Measurements from ENCODE around the gene UNC80.

DNA sequence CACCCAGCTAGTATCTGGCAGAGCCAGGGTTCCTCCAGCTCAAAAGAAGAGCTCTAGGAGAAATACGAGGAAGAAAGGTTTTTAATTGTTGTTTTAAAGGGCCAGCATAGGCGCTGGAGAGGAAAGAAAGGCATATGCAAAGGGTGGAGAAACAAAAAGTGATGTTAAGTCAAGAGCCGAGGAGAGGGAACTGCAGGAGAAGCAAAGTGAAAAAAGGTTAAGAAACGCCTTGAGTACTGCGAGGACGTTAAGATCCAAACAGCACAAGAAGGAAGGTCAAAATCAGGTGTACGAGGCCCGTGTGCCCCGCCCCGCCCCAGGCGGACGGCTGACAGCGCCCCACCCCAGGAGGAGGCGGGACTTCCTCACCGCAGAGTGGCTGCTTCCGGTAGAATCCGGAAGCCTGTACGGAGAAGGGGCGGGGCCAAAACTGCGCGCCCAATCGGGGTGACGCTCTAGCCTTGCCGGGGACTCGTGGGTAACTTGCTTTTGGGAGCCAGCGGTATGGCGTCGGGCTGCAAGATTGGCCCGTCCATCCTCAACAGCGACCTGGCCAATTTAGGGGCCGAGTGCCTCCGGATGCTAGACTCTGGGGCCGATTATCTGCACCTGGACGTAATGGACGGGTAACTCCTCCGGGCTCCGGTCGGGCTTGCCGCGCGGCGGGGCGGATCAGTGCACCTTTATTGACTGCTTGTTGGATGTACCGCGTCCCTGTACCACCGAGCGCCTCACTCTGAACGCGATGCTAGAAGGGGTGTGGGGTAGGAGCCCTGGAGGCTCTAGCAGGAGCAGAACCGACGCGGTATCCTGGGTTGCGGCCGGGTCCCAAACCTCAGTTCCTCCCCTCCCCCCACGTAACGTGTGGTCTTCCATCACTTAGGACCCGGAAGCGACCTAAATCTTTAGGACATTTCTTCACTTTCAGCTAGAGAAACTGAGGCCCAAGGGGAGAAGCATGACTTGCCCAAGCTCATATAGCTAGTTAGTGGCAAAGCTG is 230.8 kb downstream of the UNC80 start, which contains the start of gene RPE:
- TF ChIP-seq, protein P1, sequence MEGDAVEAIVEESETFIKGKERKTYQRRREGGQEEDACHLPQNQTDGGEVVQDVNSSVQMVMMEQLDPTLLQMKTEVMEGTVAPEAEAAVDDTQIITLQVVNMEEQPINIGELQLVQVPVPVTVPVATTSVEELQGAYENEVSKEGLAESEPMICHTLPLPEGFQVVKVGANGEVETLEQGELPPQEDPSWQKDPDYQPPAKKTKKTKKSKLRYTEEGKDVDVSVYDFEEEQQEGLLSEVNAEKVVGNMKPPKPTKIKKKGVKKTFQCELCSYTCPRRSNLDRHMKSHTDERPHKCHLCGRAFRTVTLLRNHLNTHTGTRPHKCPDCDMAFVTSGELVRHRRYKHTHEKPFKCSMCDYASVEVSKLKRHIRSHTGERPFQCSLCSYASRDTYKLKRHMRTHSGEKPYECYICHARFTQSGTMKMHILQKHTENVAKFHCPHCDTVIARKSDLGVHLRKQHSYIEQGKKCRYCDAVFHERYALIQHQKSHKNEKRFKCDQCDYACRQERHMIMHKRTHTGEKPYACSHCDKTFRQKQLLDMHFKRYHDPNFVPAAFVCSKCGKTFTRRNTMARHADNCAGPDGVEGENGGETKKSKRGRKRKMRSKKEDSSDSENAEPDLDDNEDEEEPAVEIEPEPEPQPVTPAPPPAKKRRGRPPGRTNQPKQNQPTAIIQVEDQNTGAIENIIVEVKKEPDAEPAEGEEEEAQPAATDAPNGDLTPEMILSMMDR (conservative IDR thresholded peaks at IDR 0.05; ENCODE audit: low read depth, low read length) = no peak
- no peak for TF ChIP-seq EZH2 (IDR thresholded peaks at IDR 0.05; ENCODE audit: low read length, unreplicated experiment)
